ENCODE results near the gene ADGRG6.

DNA sequence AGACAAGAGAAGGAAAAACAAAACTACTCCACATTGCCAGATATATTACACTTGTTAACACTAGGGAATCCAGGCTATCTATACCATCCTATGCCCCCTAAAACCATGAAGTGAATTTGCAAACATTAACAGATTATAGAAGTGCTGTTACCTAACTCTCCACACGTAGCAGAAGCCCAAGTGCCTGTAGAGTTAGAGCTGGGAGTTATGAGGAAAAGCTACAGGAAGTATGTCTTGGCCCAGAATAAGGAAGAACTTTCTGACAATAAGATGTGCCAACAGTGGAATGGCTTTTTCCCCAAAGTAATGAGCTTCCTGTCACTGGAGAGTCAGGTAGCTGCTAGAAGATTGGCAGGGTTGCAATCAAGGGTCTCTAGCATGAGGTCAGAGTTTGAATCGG lies 32.5 kb downstream of the ADGRG6 start:
- no peak for TF ChIP-seq CTCF (conservative IDR thresholded peaks at IDR 0.05; ENCODE audit: low read depth, low read length)
- no peak for TF ChIP-seq EZH2 (IDR thresholded peaks at IDR 0.05; ENCODE audit: borderline replicate concordance, low read depth, low read length, poor library complexity, severe bottlenecking)

All from A673 (cell line).